Measurements from ENCODE around the gene UIMC1.
"Not testable (repeated sequence)": the region's sequence is repeated elsewhere in the genome, so short reads cannot be mapped to it uniquely, and the experiment has no call there.

GRCh38 chr5:176870644-176871043 lies 135.9 kb downstream of the UIMC1 start:
- not testable (repeated sequence) for TF ChIP-seq CTCF, POLR2A (IDR thresholded peaks at IDR 0.05)

Measured in adrenal gland (tissue), 5 donors.